Measurements from ENCODE around the gene TRIM38. TPM values are rescaled to one million over a fixed set of nuclear protein-coding genes. Genes with fewer than 3 reads are reported as not detected.

TRIM38 gene
- total and polyA plus RNA-seq, 2 of the 13 experiments (the other 11 are each of a cell fraction or from before 2014, with no cell fraction given), result 2.5 to 3.1 TPM

DNA sequence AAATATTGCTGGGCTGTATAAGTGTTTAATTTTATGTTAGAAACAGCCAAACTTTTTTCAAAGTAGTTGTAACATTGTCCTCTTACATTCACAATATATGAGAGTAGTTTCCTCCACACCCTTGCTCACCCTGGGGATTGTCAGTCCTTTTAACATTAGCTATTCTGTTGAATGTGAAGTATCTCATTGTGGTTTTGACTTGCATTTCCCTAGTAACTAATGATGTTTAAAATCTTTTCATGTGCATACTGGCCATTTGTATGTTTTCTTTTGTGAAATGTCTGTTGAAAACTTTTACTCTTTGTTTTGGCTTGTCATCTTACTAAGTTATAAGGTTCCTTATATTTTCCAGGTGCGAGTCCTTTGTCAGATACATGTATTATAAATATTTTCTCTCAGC, 32.9 kb downstream of the TRIM38 start:
- FAIRE-seq, result no peak
- ATAC-seq, result no peak
- Histone ChIP-seq H3K9ac (ENCODE audit: insufficient read depth, low read depth, low read length) (no peak overlapping the region), H3K4me1 (ENCODE audit: insufficient read depth, low read length) (peaks cover 25% of the 10 kb centered on the region), H4K20me1 (ENCODE audit: insufficient read depth, low read length) (no peaks in the 10 kb centered on the region), H3K36me3 (replicated peaks in 1 of 2; ENCODE audit: control insufficient read depth in 1 of 2, insufficient read depth in 2 of 2, low read length in 2 of 2) (peaks cover 4 to 17% of the 10 kb centered on the region in 2 experiments; a peak in 4 of 5 replicates), H3K4me2 (ENCODE audit: low read depth, low read length) (no peak overlapping the region), H3K4me3 (replicated peaks in 1 of 3; ENCODE audit: insufficient read depth in 1 of 3, low read depth in 2 of 3, low read length in 3 of 3) (no peak overlapping the region), H3K79me2 (ENCODE audit: insufficient read depth, low read length) (peaks cover 2% of the 10 kb centered on the region), H2AFZ (ENCODE audit: low read length) (no peak overlapping the region), H3K9me3 (ENCODE audit: low read length) (no peaks in the 10 kb centered on the region), H3K27ac (ENCODE audit: extremely low read length, insufficient read depth, low read length) (no peak overlapping the region), H3K27me3 (ENCODE audit: control insufficient read depth in 1 of 2, insufficient read depth in 2 of 2, low read length in 2 of 2) (no peaks in the 10 kb centered on the region)
- ChIA-PET CTCF (ENCODE audit: low intra/inter-chr PET ratio, low total read pairs) (no interaction called here), POLR2A (no interaction called here)
- 96% methylated on average over 1 of the region's 1 CpG for WGBS (ENCODE audit: low lambda C conversion rate)
- no peak for TF ChIP-seq MEIS1 (CRISPR knock-in tag; IDR thresholded peaks at IDR 0.05; ENCODE audit: borderline replicate concordance)
- peak; percentile 63; the same call in 1 of the 2 replicates for TF ChIP-seq RFX5 (IDR thresholded peaks at IDR 0.05; ENCODE audit: low read depth, low read length)
- TF ChIP-seq MTF2 (CRISPR knock-in tag; IDR thresholded peaks at IDR 0.05; ENCODE audit: borderline replicate concordance), result no peak
- TF ChIP-seq ZNF235 (CRISPR knock-in tag; IDR thresholded peaks at IDR 0.05; ENCODE audit: borderline replicate concordance), result no peak
- no peak for TF ChIP-seq ZSCAN29 (CRISPR knock-in tag; conservative IDR thresholded peaks at IDR 0.05)
- no TSS peak for BruUV-seq (replicated peaks)
- intact Hi-C loops (cut with micrococcal nuclease; ENCODE audit: unreplicated experiment) (no loop called here), in situ Hi-C loops (cut with HindIII; ENCODE audit: extremely low pct_ligation_motif_present, low pct_unique_long_range_greater_than_20kb) (no loop called here)
- DNase-seq (ENCODE audit: low spot score), result no peak

- FAIRE-seq (no peak), ATAC-seq (no peak), DNase-seq (ENCODE audit: low spot score) (no peak)
- no peak overlapping the region for H2AFZ ChIP-seq (ENCODE audit: low read length)
- H3K27me3 ChIP-seq (ENCODE audit: control insufficient read depth in 1 of 2, insufficient read depth in 2 of 2, low read length in 2 of 2), result no peaks in the 10 kb centered on the region
- no peaks in the 10 kb centered on the region for H3K9me3 ChIP-seq (ENCODE audit: low read length)
- peaks cover 16% of the 10 kb centered on the region for H3K4me1 ChIP-seq (ENCODE audit: insufficient read depth, low read length)
- CTCF ChIA-PET (ENCODE audit: low intra/inter-chr PET ratio, low total read pairs), result no interaction called here
- BruUV-seq (replicated peaks), result no TSS peak
- H3K36me3 ChIP-seq (replicated peaks in 1 of 2; ENCODE audit: control insufficient read depth in 1 of 2, insufficient read depth in 2 of 2, low read length in 2 of 2), result peaks cover 7 to 17% of the 10 kb centered on the region in 2 experiments; a peak in 4 of 5 replicates
- H3K4me3 ChIP-seq (replicated peaks in 1 of 3; ENCODE audit: insufficient read depth in 1 of 3, low read depth in 2 of 3, low read length in 3 of 3), result no peak overlapping the region
- H3K27ac ChIP-seq (ENCODE audit: extremely low read length, insufficient read depth, low read length), result no peak overlapping the region
- intact Hi-C loops (cut with micrococcal nuclease; ENCODE audit: unreplicated experiment), result no loop called here
- H3K9ac ChIP-seq (ENCODE audit: insufficient read depth, low read depth, low read length), result no peak overlapping the region
- POLR2A ChIA-PET, result no interaction called here
- H3K79me2 ChIP-seq (ENCODE audit: insufficient read depth, low read length), result peaks cover 2% of the 10 kb centered on the region
- no peaks in the 10 kb centered on the region for H4K20me1 ChIP-seq (ENCODE audit: insufficient read depth, low read length)
- in situ Hi-C loops (cut with HindIII; ENCODE audit: extremely low pct_ligation_motif_present, low pct_unique_long_range_greater_than_20kb), result no loop called here
- TF ChIP-seq, protein P1, sequence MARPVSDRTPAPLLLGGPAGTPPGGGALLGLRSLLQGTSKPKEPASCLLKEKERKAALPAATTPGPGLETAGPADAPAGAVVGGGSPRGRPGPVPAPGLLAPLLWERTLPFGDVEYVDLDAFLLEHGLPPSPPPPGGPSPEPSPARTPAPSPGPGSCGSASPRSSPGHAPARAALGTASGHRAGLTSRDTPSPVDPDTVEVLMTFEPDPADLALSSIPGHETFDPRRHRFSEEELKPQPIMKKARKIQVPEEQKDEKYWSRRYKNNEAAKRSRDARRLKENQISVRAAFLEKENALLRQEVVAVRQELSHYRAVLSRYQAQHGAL (CRISPR knock-in tag; IDR thresholded peaks at IDR 0.05; ENCODE audit: not compliant biosample characterization), result no peak
- TF ChIP-seq, protein P2, sequence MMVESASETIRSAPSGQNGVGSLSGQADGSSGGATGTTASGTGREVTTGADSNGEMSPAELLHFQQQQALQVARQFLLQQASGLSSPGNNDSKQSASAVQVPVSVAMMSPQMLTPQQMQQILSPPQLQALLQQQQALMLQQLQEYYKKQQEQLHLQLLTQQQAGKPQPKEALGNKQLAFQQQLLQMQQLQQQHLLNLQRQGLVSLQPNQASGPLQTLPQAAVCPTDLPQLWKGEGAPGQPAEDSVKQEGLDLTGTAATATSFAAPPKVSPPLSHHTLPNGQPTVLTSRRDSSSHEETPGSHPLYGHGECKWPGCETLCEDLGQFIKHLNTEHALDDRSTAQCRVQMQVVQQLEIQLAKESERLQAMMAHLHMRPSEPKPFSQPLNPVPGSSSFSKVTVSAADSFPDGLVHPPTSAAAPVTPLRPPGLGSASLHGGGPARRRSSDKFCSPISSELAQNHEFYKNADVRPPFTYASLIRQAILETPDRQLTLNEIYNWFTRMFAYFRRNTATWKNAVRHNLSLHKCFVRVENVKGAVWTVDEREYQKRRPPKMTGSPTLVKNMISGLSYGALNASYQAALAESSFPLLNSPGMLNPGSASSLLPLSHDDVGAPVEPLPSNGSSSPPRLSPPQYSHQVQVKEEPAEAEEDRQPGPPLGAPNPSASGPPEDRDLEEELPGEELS (CRISPR knock-in tag; IDR thresholded peaks at IDR 0.05), result no peak
- TF ChIP-seq ZNF879 (CRISPR knock-in tag; IDR thresholded peaks at IDR 0.05) (no peak), ZNF329 (CRISPR knock-in tag; IDR thresholded peaks at IDR 0.05; ENCODE audit: low read depth) (no peak)
- 98% methylated on average over 3 of the region's 3 CpGs for WGBS (ENCODE audit: low lambda C conversion rate)
- H3K4me2 ChIP-seq (ENCODE audit: low read depth, low read length), result no peak overlapping the region
These were observed 35.3 kb downstream of the TRIM38 start for GRCh38 chr6:25997921-25998320.
